NCI-H526 treated with DMSO at 0.1 percent for 48 hours (cell line): ENCODE data around the gene PMFBP1.

Source experiments
- DNase-seq: peaks from one replicate; lab custom pipeline; 2025; lab: John Stamatoyannopoulos, UW

The PMFBP1 gene, protein sequence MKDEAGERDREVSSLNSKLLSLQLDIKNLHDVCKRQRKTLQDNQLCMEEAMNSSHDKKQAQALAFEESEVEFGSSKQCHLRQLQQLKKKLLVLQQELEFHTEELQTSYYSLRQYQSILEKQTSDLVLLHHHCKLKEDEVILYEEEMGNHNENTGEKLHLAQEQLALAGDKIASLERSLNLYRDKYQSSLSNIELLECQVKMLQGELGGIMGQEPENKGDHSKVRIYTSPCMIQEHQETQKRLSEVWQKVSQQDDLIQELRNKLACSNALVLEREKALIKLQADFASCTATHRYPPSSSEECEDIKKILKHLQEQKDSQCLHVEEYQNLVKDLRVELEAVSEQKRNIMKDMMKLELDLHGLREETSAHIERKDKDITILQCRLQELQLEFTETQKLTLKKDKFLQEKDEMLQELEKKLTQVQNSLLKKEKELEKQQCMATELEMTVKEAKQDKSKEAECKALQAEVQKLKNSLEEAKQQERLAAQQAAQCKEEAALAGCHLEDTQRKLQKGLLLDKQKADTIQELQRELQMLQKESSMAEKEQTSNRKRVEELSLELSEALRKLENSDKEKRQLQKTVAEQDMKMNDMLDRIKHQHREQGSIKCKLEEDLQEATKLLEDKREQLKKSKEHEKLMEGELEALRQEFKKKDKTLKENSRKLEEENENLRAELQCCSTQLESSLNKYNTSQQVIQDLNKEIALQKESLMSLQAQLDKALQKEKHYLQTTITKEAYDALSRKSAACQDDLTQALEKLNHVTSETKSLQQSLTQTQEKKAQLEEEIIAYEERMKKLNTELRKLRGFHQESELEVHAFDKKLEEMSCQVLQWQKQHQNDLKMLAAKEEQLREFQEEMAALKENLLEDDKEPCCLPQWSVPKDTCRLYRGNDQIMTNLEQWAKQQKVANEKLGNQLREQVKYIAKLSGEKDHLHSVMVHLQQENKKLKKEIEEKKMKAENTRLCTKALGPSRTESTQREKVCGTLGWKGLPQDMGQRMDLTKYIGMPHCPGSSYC

DNA sequence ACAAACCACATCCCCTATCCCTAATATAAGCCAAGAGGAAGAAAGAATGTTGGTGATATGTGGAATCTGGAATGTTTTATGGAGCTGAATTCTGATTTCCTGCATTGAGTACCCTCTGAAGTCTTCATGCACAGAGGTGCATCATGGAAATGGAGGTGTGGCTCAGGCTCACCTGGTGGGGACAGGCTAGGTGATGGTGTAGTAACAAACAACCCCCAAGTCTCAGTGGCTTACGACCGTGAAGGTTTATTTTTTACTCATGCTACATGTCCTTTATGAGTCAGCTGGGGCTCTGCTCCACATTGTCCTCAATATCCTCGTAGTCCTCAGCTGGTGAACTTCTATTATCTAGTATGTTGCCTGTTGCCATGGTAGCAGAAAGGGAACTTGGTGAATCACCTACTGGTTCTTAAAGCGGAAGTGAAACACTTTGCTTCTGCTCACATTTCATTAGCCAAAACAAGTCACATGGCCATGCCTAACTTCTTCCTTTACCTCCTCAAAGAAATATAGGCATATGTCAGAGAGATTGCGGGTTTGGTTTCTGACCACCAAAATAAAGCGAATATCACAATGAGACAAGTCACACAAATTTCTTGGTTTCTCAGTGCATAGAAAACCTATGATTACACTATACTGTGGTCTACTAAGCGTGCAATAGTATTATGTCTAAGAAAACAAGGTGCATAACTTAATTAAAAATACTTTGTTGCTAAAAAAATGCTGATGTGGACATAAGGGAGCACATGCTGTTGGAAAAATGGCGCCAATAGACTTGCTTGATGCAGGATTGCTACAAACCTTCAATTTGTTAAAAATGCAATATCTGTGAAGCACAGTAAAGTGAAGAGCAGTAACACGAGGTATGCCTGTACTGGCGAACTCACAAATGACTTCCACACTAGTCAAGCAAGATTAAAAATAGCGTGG, at the start of gene PMFBP1:
TSS of gene PMFBP1 (minus strand) at position 51 of the 930 bp plus-strand sequence. CDS start 947 bp downstream, outside the sequence.
- DNase-seq, result no peak

DNA sequence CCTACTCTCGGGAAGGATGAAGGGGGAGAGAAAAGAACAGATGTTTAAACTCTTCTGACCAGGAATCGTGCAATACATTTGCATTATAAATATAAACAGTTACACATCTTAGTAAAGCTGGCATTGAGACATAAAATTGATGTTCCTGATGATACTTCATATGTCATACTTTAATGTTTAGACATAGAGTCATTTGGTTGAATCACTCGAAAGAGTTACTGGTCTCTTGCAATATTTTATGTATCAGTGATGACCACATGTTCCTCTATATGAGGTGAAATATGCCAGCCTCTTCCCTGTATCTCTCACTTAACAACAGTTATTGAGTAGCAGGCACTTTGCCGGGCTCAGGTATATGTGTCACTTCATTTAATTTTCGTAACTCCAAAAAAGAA, 49.7 kb upstream of the PMFBP1 start:
- DNase-seq, result no peak

DNA sequence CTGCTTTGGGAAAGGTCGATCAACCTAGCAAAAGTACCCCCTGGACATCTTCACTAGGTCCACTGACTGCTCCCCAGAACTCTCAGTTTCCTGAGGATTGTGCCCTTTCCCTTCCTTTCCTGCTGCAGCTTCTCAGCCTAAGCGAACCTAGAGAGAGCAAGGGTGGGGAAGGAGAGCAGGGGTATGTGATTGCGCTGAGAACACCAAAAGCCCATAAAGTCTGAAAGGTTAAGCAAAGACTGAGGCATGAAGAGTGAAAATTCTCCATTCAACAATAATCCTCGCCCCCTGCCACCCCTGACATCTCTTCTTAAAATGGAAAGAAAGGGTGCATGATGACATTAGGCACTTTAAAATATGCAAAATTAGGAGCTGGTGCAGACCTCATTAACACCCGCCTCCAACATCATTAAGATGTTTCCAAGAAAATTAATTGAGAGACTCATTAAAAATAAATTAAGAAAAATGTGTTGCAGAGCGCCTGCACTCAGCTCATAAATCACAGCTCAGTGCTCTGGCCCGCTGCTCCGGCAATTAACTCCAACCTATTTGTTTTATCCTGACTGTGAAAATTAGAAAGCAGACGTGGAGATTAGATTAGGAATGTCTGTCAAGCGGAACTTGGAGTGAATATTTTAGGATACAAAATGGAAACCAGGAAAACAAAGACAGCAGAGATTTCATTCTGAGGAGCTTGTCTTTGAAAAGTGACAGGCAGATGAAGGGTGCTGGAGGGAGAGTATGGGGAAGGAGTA, 49.1 kb upstream of the PMFBP1 start:
- no peak for DNase-seq

DNA sequence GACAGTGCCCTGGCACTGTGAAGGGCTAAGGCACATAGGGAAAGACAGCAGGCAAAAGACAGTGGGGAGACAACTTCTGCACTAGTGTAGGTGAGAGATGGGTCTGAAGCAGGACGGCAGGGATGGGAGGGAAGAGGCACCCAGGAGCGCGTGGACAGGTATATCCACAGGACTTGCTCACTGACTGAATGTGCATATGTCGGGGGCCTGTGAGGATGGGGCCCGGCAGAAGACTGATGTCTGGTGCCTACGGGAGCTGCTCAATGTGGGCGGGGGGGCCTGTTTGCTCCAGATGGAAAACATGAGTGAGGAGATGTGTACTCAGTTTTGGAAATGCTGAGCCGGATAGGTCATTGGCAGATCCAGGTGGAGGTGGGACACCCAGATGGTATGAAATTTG, 47.3 kb upstream of the PMFBP1 start:
- no peak for DNase-seq

DNA sequence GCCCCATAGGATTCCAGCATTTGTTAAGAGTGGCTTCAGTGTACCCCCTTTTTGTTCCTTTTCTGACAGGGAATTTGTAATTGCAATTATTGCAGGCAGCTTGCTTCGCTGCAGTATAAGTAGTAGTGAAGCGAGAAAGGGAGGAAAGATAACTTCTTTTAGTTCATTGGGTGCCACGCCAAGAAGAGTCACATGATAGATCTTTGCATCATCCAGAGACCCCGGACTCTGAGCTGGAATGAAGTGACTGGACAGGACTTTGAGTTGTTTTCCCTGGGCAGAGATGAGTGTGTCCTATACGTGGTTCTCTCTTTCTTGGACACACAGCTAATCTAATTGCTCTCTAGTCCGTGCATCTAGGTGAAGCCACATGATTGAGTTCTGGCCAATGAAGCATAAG, 44.8 kb upstream of the PMFBP1 start:
- DNase-seq, result no peak

DNA sequence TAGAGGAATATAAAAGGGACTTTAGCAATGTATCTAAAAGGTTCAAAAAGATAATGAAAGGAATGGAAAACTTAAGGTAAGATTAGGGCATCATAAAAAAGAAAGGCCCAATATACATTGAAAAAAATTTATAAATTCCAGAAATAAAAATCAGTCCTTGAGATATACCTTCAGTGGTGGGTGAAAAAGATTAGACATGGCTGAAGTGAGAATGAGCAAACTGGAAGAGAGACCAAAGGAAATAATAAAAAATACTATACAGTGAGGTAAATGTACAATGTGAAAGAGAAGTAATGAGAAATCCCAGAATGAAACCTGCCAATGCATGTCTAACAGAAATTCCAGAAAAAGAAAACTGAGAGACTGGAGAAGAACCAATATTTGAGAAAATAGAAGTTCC, 42.9 kb upstream of the PMFBP1 start:
- DNase-seq, result no peak

DNA sequence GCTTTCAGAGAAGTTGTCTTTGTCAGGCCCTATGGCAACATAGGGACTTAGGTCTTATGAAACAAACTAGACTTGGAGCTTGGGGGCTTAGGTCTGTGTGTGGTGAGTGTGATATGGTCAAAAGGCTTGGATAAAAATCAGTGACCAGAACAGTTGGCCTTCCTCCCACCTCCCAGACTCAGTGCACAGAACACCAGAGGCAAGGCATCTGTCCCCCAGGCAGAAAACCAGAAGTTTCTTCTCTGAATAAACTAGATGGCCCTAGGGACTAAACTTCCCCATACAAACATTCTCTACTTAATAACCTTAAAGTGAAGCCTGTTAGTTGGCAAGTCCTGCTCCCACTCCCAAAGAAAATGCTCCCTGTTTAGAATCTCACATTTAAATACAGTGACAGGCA, 39.2 kb upstream of the PMFBP1 start:
- no peak for DNase-seq

DNA sequence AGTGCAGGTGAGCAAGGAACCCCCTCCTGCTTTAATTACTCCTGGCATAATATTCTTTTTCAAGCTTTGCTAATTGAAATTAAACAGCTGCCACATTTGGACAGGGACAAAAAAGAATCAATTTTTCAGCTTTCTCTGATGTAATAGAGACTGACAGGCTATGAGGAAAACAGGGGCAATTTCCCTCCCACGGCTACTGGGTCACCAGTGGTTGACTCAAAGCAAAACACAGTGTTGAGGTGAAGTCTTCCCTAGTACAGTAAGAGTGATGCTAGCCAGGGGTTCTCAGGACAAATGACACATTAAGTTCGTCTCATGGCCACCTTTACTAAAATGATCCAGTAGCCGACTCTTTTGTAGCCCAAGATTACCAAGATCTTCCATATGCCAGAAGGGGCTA, 38.6 kb upstream of the PMFBP1 start:
- DNase-seq, result no peak

DNA sequence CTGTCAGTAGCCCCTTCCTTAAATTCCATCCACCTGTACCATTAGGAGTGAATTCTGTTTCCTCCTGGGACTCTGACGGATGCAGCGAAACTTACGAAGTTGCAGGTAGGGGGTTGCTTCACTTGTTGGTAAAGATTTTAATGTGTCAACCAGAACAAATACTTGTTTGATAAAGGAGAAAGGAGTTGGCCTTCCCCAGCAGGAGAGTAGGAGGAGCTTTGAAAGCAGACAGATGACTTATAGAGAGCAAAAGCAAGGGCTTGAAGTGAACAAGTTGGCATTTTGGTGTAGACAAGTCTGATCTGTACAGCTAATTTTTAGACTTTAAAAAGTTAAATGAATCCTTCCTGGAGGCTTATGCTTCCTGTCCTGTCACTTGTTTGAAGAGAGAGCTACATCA, 38.1 kb upstream of the PMFBP1 start:
- no peak for DNase-seq

DNA sequence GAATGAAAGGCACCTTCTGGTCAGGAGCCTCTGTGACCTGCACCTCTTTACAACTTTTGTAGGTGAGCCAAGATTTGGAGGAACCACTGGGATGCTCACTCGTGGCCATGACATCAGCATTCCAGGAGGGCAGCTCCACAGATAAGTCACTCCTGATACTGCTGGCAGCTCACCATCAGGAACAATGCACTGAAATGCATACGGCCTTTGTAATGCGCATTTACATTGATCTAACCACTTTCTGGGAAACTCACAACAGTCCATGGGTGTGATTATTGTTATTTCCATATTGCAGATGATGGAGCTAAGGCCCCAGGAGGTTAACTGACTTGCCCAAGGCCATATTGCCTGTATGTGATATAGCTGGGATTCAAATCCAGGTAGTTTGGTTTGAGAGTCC, 34.3 kb upstream of the PMFBP1 start:
- DNase-seq, result no peak

DNA sequence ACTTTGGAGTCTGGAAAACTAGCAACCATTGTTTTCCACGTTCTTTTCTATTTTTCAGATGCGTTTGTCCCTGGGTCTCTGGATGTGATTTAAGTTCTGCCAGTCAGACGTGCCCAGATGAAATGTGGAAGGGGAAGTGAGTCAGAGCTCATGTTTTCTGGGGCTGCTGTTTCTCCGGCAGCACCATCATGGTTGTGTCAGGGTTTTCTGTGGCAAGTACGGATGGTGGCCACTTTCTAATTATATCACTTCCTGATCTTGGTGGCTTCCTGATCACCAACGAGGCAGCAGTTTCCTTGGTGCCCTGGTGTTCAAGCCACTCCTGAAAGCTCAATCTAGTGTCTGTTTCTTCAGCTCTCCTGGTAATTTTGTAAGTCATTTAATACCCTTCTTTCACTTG, 31.4 kb upstream of the PMFBP1 start:
- DNase-seq, result no peak

DNA sequence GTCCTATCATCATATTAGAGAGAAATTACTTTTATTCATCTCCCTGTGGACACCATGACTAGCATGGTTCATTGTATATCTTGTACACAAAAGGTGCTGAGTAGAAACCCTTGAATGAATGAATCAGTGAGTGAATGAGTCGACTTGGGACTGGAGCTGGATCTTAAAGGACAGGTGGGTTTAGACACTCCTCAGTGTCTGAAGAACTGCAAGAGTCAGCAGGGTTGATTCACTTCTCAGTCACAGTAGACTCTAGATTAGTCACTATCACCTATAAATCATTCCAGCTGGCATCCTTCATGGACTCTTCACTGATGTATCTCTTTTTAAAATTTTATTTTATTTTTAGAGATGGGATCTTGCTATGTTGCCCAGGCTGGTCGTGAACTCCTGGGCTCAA, 30.1 kb upstream of the PMFBP1 start:
- DNase-seq, result no peak

DNA sequence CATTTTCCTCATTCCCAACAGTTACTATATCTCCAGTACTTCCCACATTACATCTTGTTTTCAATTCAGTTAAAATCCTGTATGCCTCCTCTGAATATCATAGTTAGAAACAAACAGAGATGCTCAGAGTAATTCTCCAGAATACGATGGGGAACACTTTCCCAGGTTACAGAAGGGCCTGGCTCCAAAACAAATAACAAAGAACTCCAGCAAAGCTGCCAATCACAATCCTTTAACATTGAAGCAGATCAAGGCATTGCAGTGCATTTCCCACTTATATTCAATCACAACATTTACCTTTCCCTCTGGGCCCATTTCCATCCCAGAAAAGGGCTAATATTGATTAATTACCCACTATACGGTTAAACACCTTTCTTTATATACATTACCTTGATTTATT, 29.4 kb upstream of the PMFBP1 start:
- no peak for DNase-seq

DNA sequence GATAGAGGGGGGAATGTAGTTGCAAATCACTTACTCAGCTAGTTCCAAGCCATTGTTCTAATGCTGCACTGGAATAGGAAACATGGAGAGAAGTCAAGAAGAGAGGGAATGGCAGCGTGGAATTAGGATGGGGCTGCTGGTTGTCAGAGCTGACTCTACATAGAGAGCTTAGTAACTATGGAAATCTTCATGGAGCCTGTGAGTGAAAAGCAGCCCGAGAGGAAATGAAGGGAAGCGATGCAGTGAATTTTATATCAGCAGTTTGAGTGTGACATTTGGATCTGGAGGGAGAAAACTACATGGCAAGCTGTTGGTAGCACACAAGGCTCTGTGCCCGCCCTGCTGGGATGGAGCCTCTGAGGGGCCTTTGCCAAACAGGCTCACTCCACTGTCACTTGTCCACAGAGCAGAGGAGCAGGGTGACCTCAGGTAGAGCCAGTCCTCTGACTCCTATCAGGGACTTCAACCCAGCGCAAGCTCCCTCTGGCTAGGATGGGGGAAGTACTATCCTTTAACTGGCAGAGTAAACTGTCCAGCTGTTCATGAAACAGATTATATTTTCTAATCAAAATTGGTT, 27.9 kb upstream of the PMFBP1 start:
- DNase-seq, result no peak

DNA sequence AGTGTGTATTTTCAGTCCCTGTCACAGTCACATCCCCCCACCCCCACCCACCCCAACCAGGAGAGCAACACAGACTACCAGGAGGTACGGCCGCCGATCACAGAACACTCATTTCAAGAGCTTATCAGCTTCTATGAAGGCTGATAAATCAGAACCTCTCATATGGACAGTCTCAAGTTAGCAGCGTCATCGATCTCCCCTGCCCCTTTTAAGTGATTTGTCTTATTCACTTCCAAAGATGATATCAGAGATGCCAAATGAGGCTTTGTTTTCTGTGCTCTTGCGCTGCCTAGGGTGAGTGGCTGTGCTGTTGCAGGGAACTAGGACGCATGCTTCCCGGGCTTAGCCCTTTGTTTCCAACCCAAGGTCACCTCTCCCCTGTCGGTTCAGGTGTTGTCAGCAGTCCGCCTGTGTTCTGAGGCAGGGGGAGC, 26.8 kb upstream of the PMFBP1 start:
- DNase-seq, result no peak

DNA sequence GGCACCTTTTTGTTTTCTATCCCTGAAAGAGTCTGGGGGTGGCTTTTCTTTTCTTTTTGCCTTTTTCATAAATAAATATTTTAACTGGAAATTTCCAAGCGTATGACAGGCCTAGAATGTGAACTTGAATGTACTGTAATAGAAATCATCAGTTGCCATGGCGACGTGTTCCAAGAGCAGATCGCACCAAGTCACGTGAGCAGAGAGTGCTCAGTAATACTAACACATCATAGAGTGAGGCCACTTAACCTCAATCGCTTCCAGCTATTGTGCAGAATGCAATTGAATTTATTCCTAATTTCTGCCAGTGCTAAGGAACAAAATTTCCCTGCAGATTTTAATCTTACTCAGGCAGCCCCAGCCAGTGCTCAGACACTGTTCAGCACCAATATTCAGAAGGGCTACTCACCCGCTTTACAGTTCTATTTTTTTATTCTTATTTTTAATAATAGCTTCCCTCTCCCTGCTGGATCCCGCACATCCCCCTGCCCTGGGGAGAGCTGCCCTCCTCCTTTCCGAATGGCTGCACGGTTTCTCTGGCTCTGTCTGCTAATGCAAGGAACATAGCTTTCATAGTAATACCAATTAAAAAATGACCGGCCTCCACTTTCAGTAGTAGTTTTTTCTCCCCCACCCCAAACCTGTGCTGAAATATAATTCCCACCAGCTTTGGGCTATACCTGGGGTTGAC, 26.2 kb upstream of the PMFBP1 start:
- no peak for DNase-seq

DNA sequence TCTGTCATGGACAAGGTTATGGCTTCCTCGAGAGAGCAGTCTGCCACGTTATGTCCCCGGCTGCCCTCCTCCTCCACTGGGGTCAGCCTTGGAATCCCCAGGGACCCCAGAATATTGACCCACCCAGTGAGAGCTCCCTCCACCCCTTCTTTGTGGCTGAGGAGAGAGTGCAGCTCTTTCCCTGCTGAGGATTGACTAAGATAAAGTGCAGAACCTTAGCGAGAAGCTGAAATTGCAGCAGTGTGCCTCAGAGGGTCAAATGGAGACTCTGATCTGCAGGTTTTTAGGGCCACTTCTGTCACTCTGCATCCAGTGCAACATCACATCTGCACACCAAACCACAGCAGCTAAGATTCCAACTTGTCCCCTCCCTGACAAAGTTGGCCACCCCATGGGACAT, 25.6 kb upstream of the PMFBP1 start:
- no peak for DNase-seq

DNA sequence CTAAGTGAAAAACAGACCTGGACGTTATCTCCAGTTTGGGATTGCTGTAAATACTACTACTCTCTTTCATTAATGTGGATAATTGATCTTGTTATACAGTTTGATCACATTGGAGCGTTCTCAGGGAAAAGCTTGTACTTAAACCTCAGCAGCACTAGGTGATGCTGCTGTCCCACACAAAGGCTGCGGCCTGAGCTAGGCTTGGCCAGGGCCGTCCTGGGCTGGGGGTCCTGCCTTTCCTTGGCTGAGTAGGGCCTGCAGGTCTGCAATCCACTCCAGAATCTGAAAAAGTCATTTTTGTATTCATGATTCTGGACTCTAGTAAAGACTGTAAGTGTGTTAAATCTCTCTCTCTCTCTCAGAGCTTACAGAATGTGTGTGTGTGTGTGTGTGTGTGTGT, 23.7 kb upstream of the PMFBP1 start:
- DNase-seq, result no peak

DNA sequence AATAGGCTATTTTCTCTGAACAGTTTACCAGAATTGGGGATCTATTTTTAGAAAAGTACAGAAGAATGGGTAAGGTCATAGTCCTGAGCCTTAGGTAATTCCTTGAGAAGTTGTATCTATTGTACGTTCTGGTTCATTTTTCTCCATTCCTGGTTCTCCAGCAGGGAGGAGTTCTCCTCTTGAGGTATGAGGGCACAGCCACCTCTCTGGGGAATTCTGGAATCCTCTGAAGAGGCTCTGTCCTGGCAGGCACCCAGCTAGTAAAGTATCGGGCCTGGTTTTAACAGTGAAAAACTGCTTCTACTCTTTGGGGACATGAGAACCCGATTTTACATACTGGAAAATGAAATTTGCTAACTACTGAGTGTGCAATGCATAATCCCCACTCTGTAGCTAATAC, 19.6 kb upstream of the PMFBP1 start:
- no peak for DNase-seq

DNA sequence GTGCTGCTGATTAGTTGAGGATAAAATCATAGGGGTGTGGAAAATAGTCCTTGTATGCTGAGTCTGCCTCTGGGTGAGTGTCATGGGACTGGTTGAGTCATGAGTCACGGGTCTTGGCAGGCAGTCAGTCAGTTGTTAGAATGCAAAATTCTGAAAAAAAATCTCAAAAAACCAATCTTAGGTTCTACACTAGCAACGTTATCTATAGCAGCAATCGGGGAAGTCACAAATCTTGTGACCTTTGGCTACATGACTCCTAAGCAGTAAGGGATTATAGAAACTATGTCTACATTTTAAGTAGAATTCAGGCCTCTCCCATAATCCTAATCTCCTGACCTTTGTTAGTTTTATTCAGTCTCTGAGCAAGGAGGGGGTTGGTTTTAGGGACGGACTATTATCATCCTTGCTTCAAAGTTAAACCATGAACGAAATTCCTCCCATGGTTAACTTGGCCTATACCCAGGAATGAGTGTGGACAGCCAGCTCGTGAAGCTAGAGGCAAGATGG, 18.0 kb upstream of the PMFBP1 start:
- no peak for DNase-seq
